ENCODE results near the gene CEACAM19.

The CEACAM19 gene

DNA sequence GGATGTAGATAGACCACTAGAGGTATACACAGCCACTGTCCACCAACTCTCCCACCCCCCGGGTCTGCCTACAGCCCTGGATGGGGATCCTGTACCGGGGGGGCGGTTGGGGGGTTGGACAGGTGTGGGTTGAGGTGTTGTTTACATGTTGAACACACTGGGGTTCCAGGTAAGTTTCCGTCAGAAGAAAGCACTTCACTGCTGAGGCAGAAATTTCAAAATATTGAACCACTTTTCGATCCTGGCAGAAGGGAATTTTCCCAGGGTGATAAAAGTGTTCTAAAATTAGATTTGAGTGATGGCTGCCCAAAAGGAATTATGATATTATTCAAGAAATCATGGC lies 21.1 kb downstream of the CEACAM19 start:
- H3K9me3 ChIP-seq (ENCODE audit: insufficient read depth, low read length): no peaks in the 10 kb centered on the region
- no peak overlapping the region for H3K4me3 ChIP-seq (ENCODE audit: insufficient read depth, low read length, poor library complexity, severe bottlenecking)
- no peak overlapping the region for H3K4me2 ChIP-seq (ENCODE audit: low read depth, low read length, poor library complexity, severe bottlenecking)
- no peaks in the 10 kb centered on the region for H3K79me2 ChIP-seq (ENCODE audit: insufficient read depth, low read length)
- no peaks in the 10 kb centered on the region for H3K9me2 ChIP-seq (replicated peaks; ENCODE audit: insufficient read depth, low read length)
- no peak overlapping the region for H3K9ac ChIP-seq (ENCODE audit: low read length)
- no peak overlapping the region for H2AFZ ChIP-seq (ENCODE audit: low read depth, low read length, severe bottlenecking)
- no peaks in the 10 kb centered on the region for H3K27me3 ChIP-seq (ENCODE audit: low read length)
- H4K20me1 ChIP-seq (ENCODE audit: low read depth, low read length): no peaks in the 10 kb centered on the region
- H3F3A ChIP-seq (ENCODE audit: insufficient read depth): no peaks in the 10 kb centered on the region
- TF ChIP-seq, protein P1, sequence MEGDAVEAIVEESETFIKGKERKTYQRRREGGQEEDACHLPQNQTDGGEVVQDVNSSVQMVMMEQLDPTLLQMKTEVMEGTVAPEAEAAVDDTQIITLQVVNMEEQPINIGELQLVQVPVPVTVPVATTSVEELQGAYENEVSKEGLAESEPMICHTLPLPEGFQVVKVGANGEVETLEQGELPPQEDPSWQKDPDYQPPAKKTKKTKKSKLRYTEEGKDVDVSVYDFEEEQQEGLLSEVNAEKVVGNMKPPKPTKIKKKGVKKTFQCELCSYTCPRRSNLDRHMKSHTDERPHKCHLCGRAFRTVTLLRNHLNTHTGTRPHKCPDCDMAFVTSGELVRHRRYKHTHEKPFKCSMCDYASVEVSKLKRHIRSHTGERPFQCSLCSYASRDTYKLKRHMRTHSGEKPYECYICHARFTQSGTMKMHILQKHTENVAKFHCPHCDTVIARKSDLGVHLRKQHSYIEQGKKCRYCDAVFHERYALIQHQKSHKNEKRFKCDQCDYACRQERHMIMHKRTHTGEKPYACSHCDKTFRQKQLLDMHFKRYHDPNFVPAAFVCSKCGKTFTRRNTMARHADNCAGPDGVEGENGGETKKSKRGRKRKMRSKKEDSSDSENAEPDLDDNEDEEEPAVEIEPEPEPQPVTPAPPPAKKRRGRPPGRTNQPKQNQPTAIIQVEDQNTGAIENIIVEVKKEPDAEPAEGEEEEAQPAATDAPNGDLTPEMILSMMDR (IDR thresholded peaks at IDR 0.05; ENCODE audit: insufficient read depth, low read length, poor library complexity, severe bottlenecking): no peak
- no peak for TF ChIP-seq EZH2phosphoT487 (conservative IDR thresholded peaks at IDR 0.05; ENCODE audit: low read length)
- H3K27ac ChIP-seq (ENCODE audit: low read depth, low read length): no peak overlapping the region
- H3K36me3 ChIP-seq (ENCODE audit: low read length): no peaks in the 10 kb centered on the region

DNA sequence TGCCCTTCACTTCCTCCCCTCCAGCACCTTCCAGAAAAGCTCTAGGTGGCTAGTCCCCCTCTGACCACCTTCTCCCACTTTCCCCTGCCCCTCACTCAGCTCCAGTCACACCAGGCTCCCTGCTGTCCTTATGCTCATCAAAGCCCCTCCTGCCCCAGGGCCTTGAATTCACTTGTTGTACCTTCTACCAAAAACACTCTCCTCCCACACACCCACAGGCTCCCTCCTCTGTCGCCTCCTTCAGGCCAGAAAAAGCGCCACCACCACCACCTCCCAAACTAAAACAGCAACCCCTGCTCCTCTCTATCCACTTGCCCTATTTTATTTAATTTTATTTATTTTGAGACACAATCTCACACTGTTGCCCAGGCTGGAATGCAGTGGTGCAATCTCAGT lies 22.9 kb downstream of the CEACAM19 start:
- H2AFZ ChIP-seq (ENCODE audit: low read depth, low read length, severe bottlenecking): no peak overlapping the region

DNA sequence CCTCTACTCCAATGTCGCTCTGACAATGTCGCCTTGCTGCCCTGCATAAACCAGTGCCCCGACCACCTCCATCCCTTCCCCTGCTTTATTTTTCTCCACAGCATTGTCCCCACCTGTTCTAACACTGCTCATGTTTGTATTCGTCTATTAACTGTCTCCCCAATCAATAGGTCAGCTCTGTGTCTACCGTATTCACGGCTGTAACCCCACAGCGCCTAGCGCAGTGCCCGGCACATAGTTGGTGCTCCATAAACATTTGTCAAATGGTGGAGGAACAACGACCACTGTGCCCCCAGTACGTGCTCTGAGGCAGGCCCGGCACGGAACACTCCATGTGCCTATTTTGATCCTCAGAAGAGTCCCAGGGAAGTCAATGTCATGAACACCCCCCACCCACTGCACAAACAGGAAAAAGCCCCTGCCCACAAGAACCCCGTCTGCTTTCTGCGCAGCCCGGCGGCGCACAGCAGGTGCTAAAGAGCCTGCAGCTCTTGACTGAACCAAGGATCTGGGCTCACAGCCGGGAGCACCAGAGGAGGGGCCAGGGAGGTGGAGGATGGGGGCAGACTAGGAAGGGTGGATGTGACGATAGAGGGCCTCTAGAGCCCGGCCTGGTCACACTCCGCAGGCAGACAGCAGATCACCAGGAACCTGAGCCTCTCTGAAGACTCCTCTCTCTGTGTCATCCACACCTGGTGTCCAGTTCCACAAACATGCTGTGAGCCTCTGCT lies 25.8 kb downstream of the CEACAM19 start:
- no peak overlapping the region for H2AFZ ChIP-seq (ENCODE audit: low read depth, low read length, severe bottlenecking)
- H3K9me3 ChIP-seq (ENCODE audit: insufficient read depth, low read length): no peaks in the 10 kb centered on the region
- H4K20me1 ChIP-seq (ENCODE audit: low read depth, low read length): no peaks in the 10 kb centered on the region
- H3K9ac ChIP-seq (ENCODE audit: low read length): no peak overlapping the region
- TF ChIP-seq, protein P1 (IDR thresholded peaks at IDR 0.05; ENCODE audit: insufficient read depth, low read length, poor library complexity, severe bottlenecking): no peak
- no peak for TF ChIP-seq EZH2phosphoT487 (conservative IDR thresholded peaks at IDR 0.05; ENCODE audit: low read length)
- H3F3A ChIP-seq (ENCODE audit: insufficient read depth): no peaks in the 10 kb centered on the region
- no peaks in the 10 kb centered on the region for H3K36me3 ChIP-seq (ENCODE audit: low read length)
- no peak overlapping the region for H3K4me2 ChIP-seq (ENCODE audit: low read depth, low read length, poor library complexity, severe bottlenecking)
- H3K4me3 ChIP-seq (ENCODE audit: insufficient read depth, low read length, poor library complexity, severe bottlenecking): no peak overlapping the region
- H3K27me3 ChIP-seq (ENCODE audit: low read length): no peaks in the 10 kb centered on the region
- H3K27ac ChIP-seq (ENCODE audit: low read depth, low read length): no peak overlapping the region
- no peaks in the 10 kb centered on the region for H3K9me2 ChIP-seq (replicated peaks; ENCODE audit: insufficient read depth, low read length)
- H3K79me2 ChIP-seq (ENCODE audit: insufficient read depth, low read length): no peaks in the 10 kb centered on the region

More for the DNA sequence above, 22.9 kb downstream of the CEACAM19 start:
- no peak overlapping the region for H3K4me3 ChIP-seq (ENCODE audit: insufficient read depth, low read length, poor library complexity, severe bottlenecking)
- no peak for TF ChIP-seq EZH2phosphoT487 (conservative IDR thresholded peaks at IDR 0.05; ENCODE audit: low read length)
- TF ChIP-seq, protein P1 (IDR thresholded peaks at IDR 0.05; ENCODE audit: insufficient read depth, low read length, poor library complexity, severe bottlenecking): no peak
- H3K9me2 ChIP-seq (replicated peaks; ENCODE audit: insufficient read depth, low read length): no peaks in the 10 kb centered on the region
- H3K9ac ChIP-seq (ENCODE audit: low read length): no peak overlapping the region
- no peaks in the 10 kb centered on the region for H4K20me1 ChIP-seq (ENCODE audit: low read depth, low read length)
- no peaks in the 10 kb centered on the region for H3K27me3 ChIP-seq (ENCODE audit: low read length)
- H3K36me3 ChIP-seq (ENCODE audit: low read length): no peaks in the 10 kb centered on the region
- H3K27ac ChIP-seq (ENCODE audit: low read depth, low read length): no peak overlapping the region
- H3F3A ChIP-seq (ENCODE audit: insufficient read depth): no peaks in the 10 kb centered on the region
- H3K4me2 ChIP-seq (ENCODE audit: low read depth, low read length, poor library complexity, severe bottlenecking): no peak overlapping the region
- H3K9me3 ChIP-seq (ENCODE audit: insufficient read depth, low read length): no peaks in the 10 kb centered on the region
- no peaks in the 10 kb centered on the region for H3K79me2 ChIP-seq (ENCODE audit: insufficient read depth, low read length)
